Effector memory CD4-positive, alpha-beta T cell (primary cell): Measurements from ENCODE around the gene RPL12.
"Not testable (repeated sequence)": the region's sequence is repeated elsewhere in the genome, so short reads cannot be mapped to it uniquely, and the experiment has no call there.

Experiments used
- DNase-seq, 3 donors: peaks; one replicate each; pipeline ENCODE4 v3.0.0-alpha.2; 2020
- H3K27ac ChIP-seq: 2 replicates; pipeline ENCODE4 v1.7.0; 2013; ENCODE audit warnings: mild to moderate bottlenecking, low read length, moderate library complexity; ENCODE audit not compliant: insufficient read depth, poor library complexity, severe bottlenecking
- H3K27me3 ChIP-seq: replicated peaks from 2 replicates; pipeline ENCODE4 v1.7.0; 2013; ENCODE audit warnings: mild to moderate bottlenecking, low read length; ENCODE audit not compliant: insufficient read depth, control insufficient read depth, poor library complexity, severe bottlenecking
- H3K36me3 ChIP-seq: 2 replicates; pipeline ENCODE4 v1.7.0; 2013; ENCODE audit warnings: mild to moderate bottlenecking, low read length, moderate library complexity; ENCODE audit not compliant: control insufficient read depth, insufficient read depth
- H3K4me1 ChIP-seq: 2 replicates; pipeline ENCODE4 v1.7.0; 2013; ENCODE audit warnings: low read length, mild to moderate bottlenecking; ENCODE audit not compliant: control insufficient read depth, insufficient read depth, poor library complexity, severe bottlenecking
- H3K4me3 ChIP-seq: 2 replicates; pipeline ENCODE4 v1.7.0; 2013; ENCODE audit warnings: low read length, low read depth, mild to moderate bottlenecking; ENCODE audit not compliant: insufficient read depth, poor library complexity, severe bottlenecking
- H3K9me3 ChIP-seq: 2 replicates; pipeline ENCODE4 v1.7.0; 2013; ENCODE audit warnings: mild to moderate bottlenecking, low read length, moderate library complexity; ENCODE audit not compliant: control insufficient read depth

The RPL12 gene

GRCh38 chr9:127473501-127473900, 22.3 kb upstream of the RPL12 start:
- Histone ChIP-seq H3K4me3 (no peak overlapping the region), H3K27ac (no peak overlapping the region), H3K9me3 (no peaks in the 10 kb centered on the region), H3K36me3 (peaks cover 9% of the 10 kb centered on the region), H3K27me3 (no peaks in the 10 kb centered on the region), H3K4me1 (no peaks in the 10 kb centered on the region)
- no peak for DNase-seq

GRCh38 chr9:127470662-127471061, 19.5 kb upstream of the RPL12 start:
- H3K9me3 ChIP-seq, result no peaks in the 10 kb centered on the region
- no peak for DNase-seq
- H3K27me3 ChIP-seq, result no peaks in the 10 kb centered on the region
- peaks cover 7% of the 10 kb centered on the region for H3K36me3 ChIP-seq
- H3K4me3 ChIP-seq, result no peak overlapping the region
- H3K27ac ChIP-seq, result no peak overlapping the region
- no peaks in the 10 kb centered on the region for H3K4me1 ChIP-seq

GRCh38 chr9:127467621-127468020, 16.4 kb upstream of the RPL12 start:
- Histone ChIP-seq H3K4me1 (no peaks in the 10 kb centered on the region), H3K4me3 (no peak overlapping the region), H3K27ac (no peak overlapping the region), H3K36me3 (peaks cover 13% of the 10 kb centered on the region), H3K9me3 (no peaks in the 10 kb centered on the region), H3K27me3 (no peaks in the 10 kb centered on the region)
- no peak for DNase-seq

- not testable (repeated sequence) for H3K27ac ChIP-seq, H3K9me3 ChIP-seq, H3K4me1 ChIP-seq, H3K4me3 ChIP-seq, DNase-seq, H3K27me3 ChIP-seq
- peaks cover 25% of the 10 kb centered on the region for H3K36me3 ChIP-seq
Measured at GRCh38 chr9:127466407-127466917, 15.3 kb upstream of the RPL12 start.

GRCh38 chr9:127463911-127464310, 12.7 kb upstream of the RPL12 start:
- peaks cover 38% of the 10 kb centered on the region for H3K36me3 ChIP-seq
- no peak for DNase-seq
- H3K27ac ChIP-seq, result no peak overlapping the region
- H3K4me3 ChIP-seq, result no peak overlapping the region
- no peaks in the 10 kb centered on the region for H3K4me1 ChIP-seq
- no peaks in the 10 kb centered on the region for H3K27me3 ChIP-seq
- no peaks in the 10 kb centered on the region for H3K9me3 ChIP-seq

GRCh38 chr9:127463382-127463781, 12.2 kb upstream of the RPL12 start:
- no peak for DNase-seq
- Histone ChIP-seq H3K9me3 (no peaks in the 10 kb centered on the region), H3K27me3 (no peaks in the 10 kb centered on the region), H3K36me3 (peaks cover 42% of the 10 kb centered on the region), H3K4me3 (no peak overlapping the region), H3K4me1 (no peaks in the 10 kb centered on the region), H3K27ac (no peak overlapping the region)

- H3K9me3 ChIP-seq, result no peaks in the 10 kb centered on the region
- H3K27me3 ChIP-seq, result no peaks in the 10 kb centered on the region
- no peak overlapping the region for H3K27ac ChIP-seq
- no peak overlapping the region for H3K4me3 ChIP-seq
- DNase-seq, result no peak
- H3K36me3 ChIP-seq, result peaks cover 39% of the 10 kb centered on the region
- H3K4me1 ChIP-seq, result no peaks in the 10 kb centered on the region
Measured at GRCh38 chr9:127458921-127459320, 7.7 kb upstream of the RPL12 start.

- no peak overlapping the region for H3K27ac ChIP-seq
- H3K27me3 ChIP-seq, result no peaks in the 10 kb centered on the region
- no peaks in the 10 kb centered on the region for H3K9me3 ChIP-seq
- H3K36me3 ChIP-seq, result peaks cover 30% of the 10 kb centered on the region
- no peaks in the 10 kb centered on the region for H3K4me1 ChIP-seq
- DNase-seq, result no peak
- no peak overlapping the region for H3K4me3 ChIP-seq
Measured at GRCh38 chr9:127457191-127457878, 6.1 kb upstream of the RPL12 start.

- DNase-seq, result no peak
- Histone ChIP-seq H3K9me3 (no peaks in the 10 kb centered on the region), H3K27me3 (no peaks in the 10 kb centered on the region), H3K27ac (no peak overlapping the region), H3K4me3 (no peak overlapping the region), H3K36me3 (peaks cover 18% of the 10 kb centered on the region), H3K4me1 (peaks cover 7% of the 10 kb centered on the region)
Measured at GRCh38 chr9:127455324-127455992, 4.3 kb upstream of the RPL12 start.

GRCh38 chr9:127452691-127453090, 1.5 kb upstream of the RPL12 start:
- Histone ChIP-seq H3K9me3 (no peaks in the 10 kb centered on the region), H3K27ac (no peak overlapping the region), H3K36me3 (peaks cover 16% of the 10 kb centered on the region), H3K4me1 (peaks cover 24% of the 10 kb centered on the region), H3K27me3 (no peaks in the 10 kb centered on the region), H3K4me3 (no peak overlapping the region)
- no peak for DNase-seq
